GM23338 (cell line): ENCODE measurements around the gene ASPHD1. TPM values are rescaled to one million over a fixed set of nuclear protein-coding genes. Genes with fewer than 3 reads are reported as not detected.

ENCODE experiments used
- ATAC-seq: fragments of 200-7000 bp; cut with Tn5 transposase; 3 replicates; pipeline ENCODE4 v1.9.1; 2020
- DNase-seq: peaks from one replicate; pipeline ENCODE4 v3.0.0-alpha.2; 2015; ENCODE audit warnings: low spot score
- H2AFZ ChIP-seq: fragments of 200-600 bp; sonication (generic); 2 replicates; pipeline ENCODE4 v1.8.0; 2016; ENCODE audit warnings: antibody characterized with exemption, mild to moderate bottlenecking, moderate library complexity
- H3F3A ChIP-seq: fragments of 200-600 bp; sonication (generic); replicated peaks from 2 replicates; pipeline ENCODE4 v1.8.0; 2017; ENCODE audit warnings: antibody characterized with exemption, mixed run types, low read depth
- H3K27ac ChIP-seq: fragments of 200-600 bp; sonication (generic); 2 replicates; pipeline ENCODE4 v1.6.1; 2016; ENCODE audit warnings: low read depth
- H3K27me3 ChIP-seq: fragments of 200-600 bp; sonication (generic); 2 replicates; pipeline ENCODE4 v1.8.0; 2016; ENCODE audit warnings: mild to moderate bottlenecking, mixed run types, moderate library complexity; ENCODE audit not compliant: insufficient read depth
- H3K36me3 ChIP-seq: fragments of 200-600 bp; sonication (generic); 2 replicates; pipeline ENCODE4 v1.8.0; 2016; ENCODE audit warnings: mild to moderate bottlenecking; ENCODE audit not compliant: insufficient read depth
- H3K4me1 ChIP-seq: fragments of 200-600 bp; sonication (generic); 2 replicates; pipeline ENCODE4 v1.8.0; 2016; ENCODE audit warnings: mild to moderate bottlenecking, moderate library complexity; ENCODE audit not compliant: insufficient read depth
- H3K4me2 ChIP-seq: fragments of 200-600 bp; sonication (generic); 2 replicates; pipeline ENCODE4 v1.7.1; 2017; ENCODE audit warnings: mixed run types
- H3K4me3 ChIP-seq: fragments of 200-600 bp; sonication (generic); 2 replicates; pipeline ENCODE4 v1.6.1; 2016; ENCODE audit warnings: mixed run types
- H3K79me2 ChIP-seq: fragments of 200-600 bp; sonication (generic); replicated peaks from 2 replicates; pipeline ENCODE4 v1.8.0; 2017; ENCODE audit warnings: mild to moderate bottlenecking; ENCODE audit not compliant: insufficient read depth
- H3K9me2 ChIP-seq: fragments of 200-600 bp; sonication (generic); 2 replicates; pipeline ENCODE4 v1.8.0; 2017; ENCODE audit not compliant: insufficient read depth
- H4K20me1 ChIP-seq: fragments of 200-600 bp; sonication (generic); replicated peaks from 2 replicates; pipeline ENCODE4 v1.8.0; 2017; ENCODE audit warnings: mild to moderate bottlenecking; ENCODE audit not compliant: insufficient read depth
- H3K27ac Mint-ChIP-seq: 2 replicates; pipeline ENCODE4 v1.8.0; 2020; ENCODE audit warnings: inconsistent platforms, mild to moderate bottlenecking, moderate library complexity, mixed read lengths
- H3K27me3 Mint-ChIP-seq: 3 replicates; pipeline ENCODE4 v1.8.0; 2022; ENCODE audit warnings: low read depth, mild to moderate bottlenecking, moderate library complexity, mixed read lengths, inconsistent platforms; ENCODE audit not compliant: insufficient read depth, poor library complexity
- H3K36me3 Mint-ChIP-seq: 3 replicates; pipeline ENCODE4 v1.8.0; 2021; ENCODE audit warnings: low read depth, mild to moderate bottlenecking, inconsistent platforms, moderate library complexity, mixed read lengths
- H3K4me1 Mint-ChIP-seq: 3 replicates; pipeline ENCODE4 v1.8.0; 2020; ENCODE audit warnings: mild to moderate bottlenecking, inconsistent platforms, mixed read lengths
- H3K4me3 Mint-ChIP-seq: 3 replicates; pipeline ENCODE4 v1.8.0; 2021; ENCODE audit warnings: moderate library complexity, mild to moderate bottlenecking, inconsistent platforms, mixed read lengths
- H3K9me3 Mint-ChIP-seq: 3 replicates; pipeline ENCODE4 v1.8.0; 2020; ENCODE audit warnings: moderate library complexity, mild to moderate bottlenecking, inconsistent platforms, mixed read lengths
- CREB1 ChIP-seq: fragments of 250-450 bp; sonication (Bioruptor Pico); IDR thresholded peaks from 2 replicates; pipeline ENCODE4 v1.5.0; 2020; ENCODE audit warnings: low read depth, mild to moderate bottlenecking, moderate library complexity
- CTCF ChIP-seq, 2 experiments: fragments of 200-600 bp in 1 of 2; sonication (generic) in 1 of 2; conservative IDR thresholded peaks; 2 replicates each; pipeline versions ENCODE4 v1.5.1 to v1.6.1; 2016 to 2017; ENCODE audit warnings: antibody characterized with exemption in 2 of 2, low read depth in 2 of 2, mild to moderate bottlenecking in 2 of 2, moderate library complexity in 1 of 2
- ETS1 ChIP-seq: IDR thresholded peaks from 2 replicates; pipeline ENCODE4 v1.6.1; 2016; ENCODE audit warnings: antibody characterized with exemption
- EZH2 ChIP-seq: fragments of 200-600 bp; sonication (generic); IDR thresholded peaks from one replicate; pipeline ENCODE4 v1.8.0; 2017; ENCODE audit warnings: antibody characterized with exemption, mild to moderate bottlenecking, low read depth; ENCODE audit not compliant: unreplicated experiment
- EZH2phosphoT487 ChIP-seq: fragments of 200-600 bp; sonication (generic); IDR thresholded peaks from one replicate; pipeline ENCODE4 v1.8.1; 2018; ENCODE audit warnings: antibody characterized with exemption; ENCODE audit not compliant: unreplicated experiment
- JUNB ChIP-seq: IDR thresholded peaks from one replicate; pipeline ENCODE4 v1.6.1; 2016; ENCODE audit warnings: antibody characterized with exemption; ENCODE audit not compliant: unreplicated experiment
- NANOG ChIP-seq: IDR thresholded peaks from 2 replicates; pipeline ENCODE4 v1.6.1; 2016; ENCODE audit warnings: antibody characterized with exemption, borderline replicate concordance
- POLR2AphosphoS5 ChIP-seq: IDR thresholded peaks from 2 replicates; pipeline ENCODE4 v1.6.1; 2016; ENCODE audit warnings: antibody characterized with exemption, low read depth
- REST ChIP-seq: IDR thresholded peaks from one replicate; pipeline ENCODE4 v1.6.1; 2018; ENCODE audit warnings: antibody characterized with exemption; ENCODE audit not compliant: unreplicated experiment
- STAT1 ChIP-seq: IDR thresholded peaks from one replicate; pipeline ENCODE4 v1.6.1; 2016; ENCODE audit warnings: antibody characterized with exemption; ENCODE audit not compliant: unreplicated experiment
- ZNF114 ChIP-seq: fragments of 250-450 bp; sonication (Bioruptor Pico); IDR thresholded peaks from 2 replicates; pipeline ENCODE4 v1.5.0; 2020; ENCODE audit warnings: mild to moderate bottlenecking, moderate library complexity
- ZNF331 ChIP-seq: fragments of 250-450 bp; sonication (Bioruptor Pico); IDR thresholded peaks from 2 replicates; pipeline ENCODE4 v1.5.0; 2020; ENCODE audit warnings: low read depth, mild to moderate bottlenecking, moderate library complexity
- ZNF462 ChIP-seq: fragments of 250-450 bp; sonication (Bioruptor Pico); IDR thresholded peaks from 2 replicates; pipeline ENCODE4 v1.5.0; 2020; ENCODE audit warnings: mild to moderate bottlenecking, moderate library complexity
- polyA plus RNA-seq: library from polyadenylated mRNA; unstranded; fragments of >200 nt; fragmentation: Nextera tagmentation; extraction: Ambion mirVana; gene quantifications from 2 replicates; pipeline ENCODE4 v1.2.1, GENCODE V29; 2016
- total RNA-seq: library from RNA; depleted of rRNA; stranded (reverse); fragments of >200 nt; shearing (Covaris generic); gene quantifications from 2 replicates; pipeline ENCODE4 v1.2.3, GENCODE V29; 2014

Gene ASPHD1
- total and polyA plus RNA-seq, 2 experiments from 2014 or later: 15.5 to 20.6 TPM

- H3K36me3 Mint-ChIP-seq: peaks cover 3% of the 10 kb centered on the region
- H3K4me1 Mint-ChIP-seq: peaks cover 4% of the 10 kb centered on the region
- Histone ChIP-seq H3K36me3 (peaks cover 3% of the 10 kb centered on the region; the same call in 1 of the 2 replicates), H4K20me1 (no peaks in the 10 kb centered on the region; the same call in 1 of the 2 replicates), H3F3A (no peaks in the 10 kb centered on the region), H2AFZ (no peak overlapping the region), H3K27me3 (no peaks in the 10 kb centered on the region), H3K9me2 (no peaks in the 10 kb centered on the region), H3K79me2 (no peaks in the 10 kb centered on the region), H3K4me2 (no peak overlapping the region), H3K27ac (no peak overlapping the region), H3K4me3 (no peak overlapping the region), H3K4me1 (peaks cover 6% of the 10 kb centered on the region; the same call in 1 of the 2 replicates)
- no peak for DNase-seq
- no peak for TF ChIP-seq CTCF (conservative IDR thresholded peaks at IDR 0.05; ENCODE audit: low read depth in 2 of 2)
- TF ChIP-seq ZNF114 (CRISPR knock-in tag): no peak
- TF ChIP-seq ZNF331 (CRISPR knock-in tag): no peak
- TF ChIP-seq ETS1: no peak
- TF ChIP-seq STAT1: no peak
- TF ChIP-seq REST: no peak
- TF ChIP-seq ZNF462: no peak
- TF ChIP-seq NANOG: no peak
- TF ChIP-seq EZH2phosphoT487: no peak
- no peak for TF ChIP-seq POLR2AphosphoS5
- TF ChIP-seq CREB1 (CRISPR knock-in tag): no peak
- no peak for TF ChIP-seq EZH2
- TF ChIP-seq JUNB: no peak
- no peaks in the 10 kb centered on the region for H3K9me3 Mint-ChIP-seq
- no peak overlapping the region for H3K4me3 Mint-ChIP-seq
- peaks cover 9% of the 10 kb centered on the region for H3K27me3 Mint-ChIP-seq
- no peak overlapping the region for H3K27ac Mint-ChIP-seq
- ATAC-seq: no peak
Measured at GRCh38 chr16:29915590-29916247, 15.4 kb downstream of the ASPHD1 start.
